ENCODE measurements around the gene NIP7. TPM values are rescaled to one million over a fixed set of nuclear protein-coding genes. Genes with fewer than 3 reads are reported as not detected.

Gene NIP7
- total RNA-seq, 1 experiment from 2014 or later, result 72.8 TPM

DNA sequence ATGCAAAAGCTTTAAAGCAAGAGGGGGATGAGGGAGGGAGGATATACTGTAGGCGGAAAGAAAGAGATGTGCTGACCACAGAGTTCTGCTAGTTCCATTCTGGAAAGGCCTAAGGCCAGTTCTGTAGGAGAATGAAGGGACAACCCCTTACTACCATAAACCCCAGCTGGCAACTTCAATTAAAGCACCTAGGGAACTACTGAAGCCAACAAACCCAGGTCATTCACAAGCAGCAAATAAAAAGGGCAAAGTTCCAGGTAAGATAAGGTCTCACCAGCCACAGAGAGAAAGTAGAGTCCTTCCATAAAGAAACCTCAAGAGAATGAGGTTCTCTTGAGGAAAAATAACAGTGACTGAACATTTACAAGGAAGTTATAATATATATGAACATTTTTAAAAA lies 33.4 kb downstream of the NIP7 start:
- H3K79me2 ChIP-seq (ENCODE audit: insufficient read depth, low read length), result no peaks in the 10 kb centered on the region
- H4K91ac ChIP-seq (ENCODE audit: insufficient read length, low read depth, low read length), result no peak overlapping the region
- H3K4ac ChIP-seq (ENCODE audit: low read depth, low read length), result no peak overlapping the region
- no peak overlapping the region for H3K14ac ChIP-seq (ENCODE audit: insufficient read depth, low read length)
- H3K9me3 ChIP-seq (ENCODE audit: control insufficient read depth, low read depth, low read length), result no peaks in the 10 kb centered on the region
- H2AK5ac ChIP-seq (ENCODE audit: insufficient read length, low read length), result no peak overlapping the region
- no peak overlapping the region for H2BK5ac ChIP-seq (ENCODE audit: insufficient read length, low read length)
- H3K4me1 ChIP-seq (ENCODE audit: insufficient read depth, low read length), result no peaks in the 10 kb centered on the region
- H4K5ac ChIP-seq (ENCODE audit: insufficient read length, low read depth, low read length), result no peak overlapping the region
- H3K23ac ChIP-seq (ENCODE audit: insufficient read length, low read depth, low read length), result no peak overlapping the region
- H3K27ac Mint-ChIP-seq, result peak overlapping the region in 2 of 3 experiments; percentile 72 to 73; a peak in 2 of 7 replicates
- no peak for DNase-seq
- H3K27me3 Mint-ChIP-seq (ENCODE audit: low read depth), result no peaks in the 10 kb centered on the region
- H3K18ac ChIP-seq (ENCODE audit: insufficient read length, low read depth, low read length), result no peak overlapping the region
- H2BK20ac ChIP-seq (ENCODE audit: low read depth, low read length, poor library complexity, severe bottlenecking), result no peak overlapping the region
- H3K9ac ChIP-seq (ENCODE audit: extremely low read depth, insufficient read length, low read length), result no peak overlapping the region
- H3K36me3 Mint-ChIP-seq (ENCODE audit: insufficient read depth in 1 of 3, low read depth in 3 of 3), result peaks cover 31 to 62% (median 54%) of the 10 kb centered on the region in 3 experiments
- no peak overlapping the region for H4K8ac ChIP-seq (replicated peaks; ENCODE audit: insufficient read length, low read depth, low read length)
- peaks cover 3% of the 10 kb centered on the region for H3K79me1 ChIP-seq (ENCODE audit: insufficient read depth, low read depth, low read length, poor library complexity, severe bottlenecking)
- H3K4me2 ChIP-seq (ENCODE audit: insufficient read depth, insufficient read length, low read length), result no peak overlapping the region
- H2BK12ac ChIP-seq (ENCODE audit: insufficient read length, low read depth, low read length), result no peak overlapping the region
- H3K56ac ChIP-seq (ENCODE audit: insufficient read length, low read depth, low read length), result no peak overlapping the region
- H4K20me1 ChIP-seq (ENCODE audit: control insufficient read depth, insufficient read depth, insufficient read length), result no peaks in the 10 kb centered on the region
- no peak overlapping the region for H3T11ph ChIP-seq (ENCODE audit: low read length)
- H3K23me2 ChIP-seq (ENCODE audit: insufficient read length, low read depth, low read length, poor library complexity, severe bottlenecking), result no peaks in the 10 kb centered on the region
- H3K27ac ChIP-seq (ENCODE audit: insufficient read length, low read depth, low read length), result no peak overlapping the region
- no peak overlapping the region for H2BK15ac ChIP-seq (ENCODE audit: low read depth, low read length)
- TF ChIP-seq, protein P1, sequence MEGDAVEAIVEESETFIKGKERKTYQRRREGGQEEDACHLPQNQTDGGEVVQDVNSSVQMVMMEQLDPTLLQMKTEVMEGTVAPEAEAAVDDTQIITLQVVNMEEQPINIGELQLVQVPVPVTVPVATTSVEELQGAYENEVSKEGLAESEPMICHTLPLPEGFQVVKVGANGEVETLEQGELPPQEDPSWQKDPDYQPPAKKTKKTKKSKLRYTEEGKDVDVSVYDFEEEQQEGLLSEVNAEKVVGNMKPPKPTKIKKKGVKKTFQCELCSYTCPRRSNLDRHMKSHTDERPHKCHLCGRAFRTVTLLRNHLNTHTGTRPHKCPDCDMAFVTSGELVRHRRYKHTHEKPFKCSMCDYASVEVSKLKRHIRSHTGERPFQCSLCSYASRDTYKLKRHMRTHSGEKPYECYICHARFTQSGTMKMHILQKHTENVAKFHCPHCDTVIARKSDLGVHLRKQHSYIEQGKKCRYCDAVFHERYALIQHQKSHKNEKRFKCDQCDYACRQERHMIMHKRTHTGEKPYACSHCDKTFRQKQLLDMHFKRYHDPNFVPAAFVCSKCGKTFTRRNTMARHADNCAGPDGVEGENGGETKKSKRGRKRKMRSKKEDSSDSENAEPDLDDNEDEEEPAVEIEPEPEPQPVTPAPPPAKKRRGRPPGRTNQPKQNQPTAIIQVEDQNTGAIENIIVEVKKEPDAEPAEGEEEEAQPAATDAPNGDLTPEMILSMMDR (conservative IDR thresholded peaks at IDR 0.05), result no peak
- no peaks in the 10 kb centered on the region for H3K27me3 ChIP-seq (ENCODE audit: insufficient read depth, low read length)
- no CpG with 5 or more reads among the region's 1 CpG for WGBS (ENCODE audit: extremely low coverage, insufficient read length, low lambda C conversion rate)
- no peak overlapping the region for H2BK120ac ChIP-seq (ENCODE audit: low read depth, low read length, poor library complexity, severe bottlenecking)
- no peak overlapping the region for H3K4me3 Mint-ChIP-seq
- no peaks in the 10 kb centered on the region for H3K9me3 Mint-ChIP-seq
- no peaks in the 10 kb centered on the region for H3K4me1 Mint-ChIP-seq
- H2AFZ ChIP-seq (ENCODE audit: low read length), result no peak overlapping the region

Data from H9 (cell line).